Measurements from ENCODE around the gene FNDC3B. TPM values are rescaled to one million over a fixed set of nuclear protein-coding genes. Genes with fewer than 3 reads are reported as not detected.

The FNDC3B gene
- total and polyA plus RNA-seq, 10 donors = 3.1 to 149 (median 103) TPM

- Histone ChIP-seq H3K4me1 (peaks cover 0 to 70% (median 24%) of the 10 kb centered on the region in 6 donors), H3K27ac (peak overlapping the region in 4 of 8 donors; percentile 0 to 40 (median 12)), H3K27me3 (replicated peaks in 1 of 7) (no peaks in the 10 kb centered on the region), H3K36me3 (no peaks in the 10 kb centered on the region), H3K4me3 (no peak overlapping the region), H3K9me3 (no peaks in the 10 kb centered on the region)
- 58 to 72% (median 63%) methylated on average over 5 of the region's 5 CpGs for WGBS, 5 donors
- DNase-seq = no peak
- TF ChIP-seq POLR2A (IDR thresholded peaks at IDR 0.05) (no peak), CTCF (IDR thresholded peaks at IDR 0.05 in 8 of 11, conservative IDR thresholded peaks at IDR 0.05 in 3 of 11) (no peak), POLR2AphosphoS5 (IDR thresholded peaks at IDR 0.05) (no peak)
- intact Hi-C loops (cut with DNase I; ENCODE audit: low total_unique reads) = no loop called here
Observed at GRCh38 chr3:172218350-172219323, 179.3 kb downstream of the FNDC3B start.

- H3K36me3 ChIP-seq = no peaks in the 10 kb centered on the region
- intact Hi-C loops (cut with DNase I; ENCODE audit: low total_unique reads) = no loop called here
- no peak overlapping the region for H3K4me3 ChIP-seq
- no peaks in the 10 kb centered on the region for H3K27me3 ChIP-seq (replicated peaks in 1 of 7)
- no peak for TF ChIP-seq POLR2A (IDR thresholded peaks at IDR 0.05)
- no peak for TF ChIP-seq POLR2AphosphoS5 (IDR thresholded peaks at IDR 0.05)
- no peak for TF ChIP-seq CTCF (IDR thresholded peaks at IDR 0.05 in 8 of 11, conservative IDR thresholded peaks at IDR 0.05 in 3 of 11)
- no peaks in the 10 kb centered on the region for H3K9me3 ChIP-seq
- DNase-seq = no peak
- H3K4me1 ChIP-seq = peaks cover 0 to 68% (median 24%) of the 10 kb centered on the region in 6 donors
- no peak overlapping the region for H3K27ac ChIP-seq
Observed at GRCh38 chr3:172219750-172220149, 180.4 kb downstream of the FNDC3B start.

GRCh38 chr3:172221547-172221946 is 182.2 kb downstream of the FNDC3B start:
- 87 to 93% (median 88%) methylated on average over 2 of the region's 2 CpGs for WGBS, 5 donors
- Histone ChIP-seq H3K9me3 (no peaks in the 10 kb centered on the region), H3K27ac (no peak overlapping the region), H3K27me3 (replicated peaks in 1 of 7) (no peaks in the 10 kb centered on the region), H3K36me3 (no peaks in the 10 kb centered on the region), H3K4me3 (no peak overlapping the region), H3K4me1 (peaks cover 0 to 57% (median 24%) of the 10 kb centered on the region in 6 donors)
- DNase-seq = no peak
- TF ChIP-seq POLR2AphosphoS5 (IDR thresholded peaks at IDR 0.05) (no peak), CTCF (IDR thresholded peaks at IDR 0.05 in 8 of 11, conservative IDR thresholded peaks at IDR 0.05 in 3 of 11) (no peak), POLR2A (IDR thresholded peaks at IDR 0.05) (no peak)
- intact Hi-C loops (cut with DNase I; ENCODE audit: low total_unique reads) = no loop called here

GRCh38 chr3:172222478-172223071 is 183.2 kb downstream of the FNDC3B start:
- DNase-seq = no peak
- H3K4me3 ChIP-seq = no peak overlapping the region
- 83 to 89% (median 85%) methylated on average over 9 to 10 of the region's 10 CpGs for WGBS, 5 donors
- intact Hi-C loops (cut with DNase I; ENCODE audit: low total_unique reads) = no loop called here
- no peak overlapping the region for H3K27ac ChIP-seq
- H3K4me1 ChIP-seq = peaks cover 0 to 53% (median 22%) of the 10 kb centered on the region in 6 donors
- peaks cover 0 to 10% (median 0%) of the 10 kb centered on the region in 6 donors for H3K36me3 ChIP-seq
- TF ChIP-seq CTCF (IDR thresholded peaks at IDR 0.05 in 8 of 11, conservative IDR thresholded peaks at IDR 0.05 in 3 of 11) = no peak
- TF ChIP-seq POLR2A (IDR thresholded peaks at IDR 0.05) = no peak
- TF ChIP-seq POLR2AphosphoS5 (IDR thresholded peaks at IDR 0.05) = no peak
- no peaks in the 10 kb centered on the region for H3K27me3 ChIP-seq (replicated peaks in 1 of 7)
- no peaks in the 10 kb centered on the region for H3K9me3 ChIP-seq
